DND-41 (cell line): ENCODE results near the gene IRS2.

Experiments
- ATAC-seq: fragments of 200-7000 bp; cut with Tn5 transposase; 3 replicates; pipeline ENCODE4 v1.9.1; 2021; ENCODE audit warnings: low read depth; ENCODE audit not compliant: insufficient read depth
- DNase-seq: peaks from one replicate; pipeline ENCODE4 v3.0.0-alpha.2; 2020
- H2AFZ ChIP-seq: 2 replicates; pipeline ENCODE4 v1.6.0; 2012; ENCODE audit warnings: low read depth, low read length
- H3K27ac ChIP-seq: 2 replicates; pipeline ENCODE4 v1.5.1; 2012; ENCODE audit warnings: low read length, inconsistent platforms
- H3K27me3 ChIP-seq: fragments of 200-600 bp; sonication (generic); 2 replicates; pipeline ENCODE4 v1.6.0; 2012; ENCODE audit warnings: low read length, mild to moderate bottlenecking, inconsistent platforms; ENCODE audit not compliant: insufficient read depth, poor library complexity
- H3K36me3 ChIP-seq: 2 replicates; pipeline ENCODE4 v1.5.1; 2012; ENCODE audit warnings: low read length, inconsistent platforms; ENCODE audit not compliant: insufficient read depth
- H3K4me1 ChIP-seq: 2 replicates; pipeline ENCODE4 v1.5.1; 2012; ENCODE audit warnings: mild to moderate bottlenecking, low read length; ENCODE audit not compliant: insufficient read depth
- H3K4me2 ChIP-seq: 2 replicates; pipeline ENCODE4 v1.6.0; 2012; ENCODE audit warnings: mild to moderate bottlenecking, moderate library complexity, low read length, inconsistent platforms; ENCODE audit not compliant: insufficient read depth
- H3K4me3 ChIP-seq, 2 experiments: fragments of 200-600 bp in 1 of 2; shearing (Covaris generic) in 1 of 2; 2 replicates each; pipeline ENCODE4 v1.5.1; 2012 to 2016; ENCODE audit warnings: inconsistent platforms in 2 of 2, low read length in 2 of 2, mild to moderate bottlenecking in 2 of 2, low read depth in 1 of 2, moderate library complexity in 1 of 2
- H3K79me2 ChIP-seq: 2 replicates; pipeline ENCODE4 v1.6.0; 2012; ENCODE audit warnings: low read length, inconsistent platforms; ENCODE audit not compliant: insufficient read depth
- H3K9ac ChIP-seq: 2 replicates; pipeline ENCODE4 v1.6.0; 2012; ENCODE audit warnings: low read depth, mild to moderate bottlenecking, inconsistent platforms, low read length, moderate library complexity
- H3K9me3 ChIP-seq: 2 replicates; pipeline ENCODE4 v1.5.1; 2012; ENCODE audit warnings: low read length, moderate library complexity, mild to moderate bottlenecking, inconsistent platforms; ENCODE audit not compliant: insufficient read depth, severe bottlenecking
- H4K20me1 ChIP-seq: 2 replicates; pipeline ENCODE4 v1.6.0; 2012; ENCODE audit warnings: low read length; ENCODE audit not compliant: insufficient read depth
- EZH2 ChIP-seq: IDR thresholded peaks from 3 replicates; pipeline ENCODE4 v1.6.1; 2012; ENCODE audit warnings: borderline replicate concordance, low read depth, mild to moderate bottlenecking, moderate library complexity, low read length, inconsistent platforms; ENCODE audit not compliant: severe bottlenecking
- TF ChIP-seq, protein P1 (sequence below): IDR thresholded peaks from 2 replicates; pipeline ENCODE4 v1.5.1; 2012; ENCODE audit warnings: borderline replicate concordance, low read length, moderate library complexity, mild to moderate bottlenecking; ENCODE audit not compliant: poor library complexity, severe bottlenecking; ENCODE audit errors: extremely low read depth

The IRS2 gene

DNA sequence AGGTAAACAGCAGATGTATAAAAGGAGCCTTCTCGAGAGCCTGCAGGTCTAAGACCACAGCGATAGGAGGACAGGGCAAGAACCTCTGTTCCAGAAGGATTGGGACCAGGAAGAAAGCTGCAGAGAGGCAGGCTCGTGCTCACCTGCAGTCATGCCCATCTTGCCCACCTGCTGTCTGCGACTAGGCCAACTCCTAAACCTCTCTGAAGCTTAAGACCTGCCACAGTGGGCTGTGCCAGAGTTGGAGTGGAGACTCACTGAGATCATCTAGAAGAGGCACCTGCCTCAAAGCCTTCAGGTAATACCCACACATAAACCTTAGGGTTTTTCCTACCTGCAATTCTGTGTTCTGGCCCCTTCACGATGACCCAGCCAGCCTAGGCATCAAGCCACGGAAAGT, 68.7 kb downstream of the IRS2 start:
- Histone ChIP-seq H3K4me1 (peaks cover 26% of the 10 kb centered on the region), H3K4me3 (no peak overlapping the region), H3K27ac (no peak overlapping the region; the same call in 1 of the 2 replicates), H4K20me1 (peaks cover 33% of the 10 kb centered on the region; the same call in 1 of the 2 replicates), H3K27me3 (no peaks in the 10 kb centered on the region), H3K4me2 (no peak overlapping the region), H3K9me3 (no peaks in the 10 kb centered on the region), H2AFZ (no peak overlapping the region), H3K79me2 (peaks cover 96% of the 10 kb centered on the region), H3K9ac (no peak overlapping the region), H3K36me3 (peaks cover 56% of the 10 kb centered on the region)
- TF ChIP-seq EZH2 = no peak
- TF ChIP-seq, protein P1, sequence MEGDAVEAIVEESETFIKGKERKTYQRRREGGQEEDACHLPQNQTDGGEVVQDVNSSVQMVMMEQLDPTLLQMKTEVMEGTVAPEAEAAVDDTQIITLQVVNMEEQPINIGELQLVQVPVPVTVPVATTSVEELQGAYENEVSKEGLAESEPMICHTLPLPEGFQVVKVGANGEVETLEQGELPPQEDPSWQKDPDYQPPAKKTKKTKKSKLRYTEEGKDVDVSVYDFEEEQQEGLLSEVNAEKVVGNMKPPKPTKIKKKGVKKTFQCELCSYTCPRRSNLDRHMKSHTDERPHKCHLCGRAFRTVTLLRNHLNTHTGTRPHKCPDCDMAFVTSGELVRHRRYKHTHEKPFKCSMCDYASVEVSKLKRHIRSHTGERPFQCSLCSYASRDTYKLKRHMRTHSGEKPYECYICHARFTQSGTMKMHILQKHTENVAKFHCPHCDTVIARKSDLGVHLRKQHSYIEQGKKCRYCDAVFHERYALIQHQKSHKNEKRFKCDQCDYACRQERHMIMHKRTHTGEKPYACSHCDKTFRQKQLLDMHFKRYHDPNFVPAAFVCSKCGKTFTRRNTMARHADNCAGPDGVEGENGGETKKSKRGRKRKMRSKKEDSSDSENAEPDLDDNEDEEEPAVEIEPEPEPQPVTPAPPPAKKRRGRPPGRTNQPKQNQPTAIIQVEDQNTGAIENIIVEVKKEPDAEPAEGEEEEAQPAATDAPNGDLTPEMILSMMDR = no peak
- no peak for DNase-seq
- ATAC-seq = no peak

DNA sequence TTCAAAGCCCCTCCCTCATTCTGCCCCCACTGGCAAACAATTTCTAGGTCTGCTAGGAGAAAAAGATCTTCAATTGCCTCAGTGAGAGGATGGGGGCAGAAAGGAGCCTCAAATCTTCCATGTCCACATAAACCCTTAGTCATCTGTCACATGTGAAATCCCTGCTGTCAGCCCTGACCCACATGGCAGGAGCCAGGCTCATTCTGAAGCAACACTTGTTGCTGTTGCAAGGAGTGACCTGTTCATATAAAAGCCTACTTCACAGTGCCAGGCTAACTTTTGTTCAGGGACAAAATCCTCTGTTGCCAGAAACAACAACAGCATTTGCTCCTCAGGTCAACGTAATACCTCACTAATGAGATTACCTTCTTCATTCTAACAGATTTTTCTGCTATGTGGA, 70.5 kb downstream of the IRS2 start:
- no peak overlapping the region for H3K4me2 ChIP-seq
- H3K4me1 ChIP-seq = peaks cover 24% of the 10 kb centered on the region; the same call in 1 of the 2 replicates
- 0 out of 2 replicates have a peak overlapping the region, but pooled peaks have one; percentile 1 for H3K27ac ChIP-seq
- H3K9ac ChIP-seq = no peak overlapping the region
- ATAC-seq (no peak), DNase-seq (no peak)
- peaks cover 26% of the 10 kb centered on the region; the same call in 1 of the 2 replicates for H4K20me1 ChIP-seq
- no peaks in the 10 kb centered on the region for H3K9me3 ChIP-seq
- no peaks in the 10 kb centered on the region for H3K27me3 ChIP-seq
- no peak overlapping the region for H2AFZ ChIP-seq
- no peak overlapping the region for H3K4me3 ChIP-seq
- TF ChIP-seq EZH2 = no peak
- TF ChIP-seq, protein P1 = peak; percentile 2
- peaks cover 96% of the 10 kb centered on the region for H3K79me2 ChIP-seq
- peaks cover 50% of the 10 kb centered on the region for H3K36me3 ChIP-seq

DNA sequence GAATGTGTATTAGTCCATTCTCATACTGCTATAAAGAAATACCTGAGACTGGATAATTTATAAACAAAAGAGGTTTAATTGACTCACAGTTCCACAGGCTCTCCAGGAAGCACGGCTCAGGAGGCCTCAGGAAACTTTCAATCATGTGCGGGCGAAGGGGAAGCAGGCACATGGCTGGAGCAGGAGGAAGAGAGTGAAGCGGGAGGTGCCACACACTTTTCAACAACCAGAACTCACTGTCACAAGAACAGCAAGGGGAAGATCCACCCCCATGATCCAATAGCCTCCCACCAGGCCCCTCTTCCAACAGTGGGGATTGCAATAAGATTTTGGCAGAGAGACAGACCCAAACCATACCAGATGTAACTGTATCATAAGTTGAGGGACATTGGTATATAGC, 72.7 kb downstream of the IRS2 start:
- Histone ChIP-seq H3K4me3 (no peak overlapping the region), H3K79me2 (peaks cover 94% of the 10 kb centered on the region), H4K20me1 (peaks cover 20% of the 10 kb centered on the region; the same call in 1 of the 2 replicates), H3K27me3 (no peaks in the 10 kb centered on the region), H3K9me3 (no peaks in the 10 kb centered on the region), H3K27ac (no peak overlapping the region), H2AFZ (no peak overlapping the region), H3K36me3 (peaks cover 37% of the 10 kb centered on the region), H3K4me1 (peaks cover 28% of the 10 kb centered on the region), H3K4me2 (no peak overlapping the region), H3K9ac (no peak overlapping the region)
- no peak for TF ChIP-seq EZH2
- TF ChIP-seq, protein P1 = no peak
- ATAC-seq (no peak), DNase-seq (no peak)
